SU-DHL-6 (cell line): ENCODE results near the gene YTHDF1.

ENCODE experiments used
- CTCF ChIP-seq: fragments of 200-600 bp; sonication (generic); IDR thresholded peaks from one replicate; pipeline ENCODE4 v1.5.1; 2017; ENCODE audit warnings: antibody characterized with exemption, mild to moderate bottlenecking, low read length, moderate library complexity; ENCODE audit not compliant: insufficient read depth, poor library complexity, severe bottlenecking
- EZH2phosphoT487 ChIP-seq: fragments of 200-600 bp; sonication (generic), shearing (Covaris generic); conservative IDR thresholded peaks from 2 replicates; pipeline ENCODE4 v1.6.1; 2018; ENCODE audit warnings: mild to moderate bottlenecking, antibody characterized with exemption, low read length, moderate library complexity, mixed read lengths

GRCh38 chr20:63206878-63207277, 9.1 kb downstream of the YTHDF1 start:
- no peak for TF ChIP-seq CTCF
- TF ChIP-seq EZH2phosphoT487 = no peak
